HG03558 (cell line): ENCODE results near the gene SLC16A2.

Experiments used
- ATAC-seq: cut with Tn5 transposase; IDR thresholded peaks from one replicate; pipeline ENCODE4 v1.9.1; 2021; ENCODE audit warnings: moderate number of reproducible peaks; ENCODE audit not compliant: unreplicated experiment; ENCODE audit errors: extremely low read depth

Gene SLC16A2

GRCh38 chrX:74421036-74421739 is at the start of gene SLC16A2:
TSS of gene SLC16A2 (plus strand) at chrX:74421493. CDS start at chrX:74421638, 145 bp downstream.
- no peak for ATAC-seq

GRCh38 chrX:74372272-74372671 is 49.0 kb upstream of the SLC16A2 start:
- ATAC-seq: no peak

- no peak for ATAC-seq
Measured at GRCh38 chrX:74377282-74377681, 44.0 kb upstream of the SLC16A2 start.

- ATAC-seq: peak; percentile 45
Measured at GRCh38 chrX:74382613-74383012, 38.7 kb upstream of the SLC16A2 start.

GRCh38 chrX:74383611-74384010 is 37.7 kb upstream of the SLC16A2 start:
- ATAC-seq: no peak

- ATAC-seq: no peak
Measured at GRCh38 chrX:74389016-74389722, 32.1 kb upstream of the SLC16A2 start.

GRCh38 chrX:74395556-74395955 is 25.7 kb upstream of the SLC16A2 start:
- ATAC-seq: no peak

- ATAC-seq: no peak
Measured at GRCh38 chrX:74405973-74406489, 15.3 kb upstream of the SLC16A2 start.

GRCh38 chrX:74408304-74408703 is 13.0 kb upstream of the SLC16A2 start:
- ATAC-seq: peak; percentile 62

- ATAC-seq: no peak
Measured at GRCh38 chrX:74419864-74420195, 1.5 kb upstream of the SLC16A2 start.

- no peak for ATAC-seq
Measured at GRCh38 chrX:74420196-74421035, 877 bp upstream of the SLC16A2 start.

- ATAC-seq: no peak
Measured at GRCh38 chrX:74421740-74422352, 553 bp downstream of the SLC16A2 start.

- ATAC-seq: no peak
Measured at GRCh38 chrX:74422576-74423288, 1.4 kb downstream of the SLC16A2 start.

GRCh38 chrX:74423289-74423998 is 2.2 kb downstream of the SLC16A2 start:
- ATAC-seq: no peak

- ATAC-seq: no peak
Measured at GRCh38 chrX:74426071-74426470, 4.8 kb downstream of the SLC16A2 start.

GRCh38 chrX:74426615-74427014 is 5.3 kb downstream of the SLC16A2 start:
- no peak for ATAC-seq

GRCh38 chrX:74431797-74432196 is 10.5 kb downstream of the SLC16A2 start:
- no peak for ATAC-seq

GRCh38 chrX:74434336-74434735 is 13.0 kb downstream of the SLC16A2 start:
- no peak for ATAC-seq

- no peak for ATAC-seq
Measured at GRCh38 chrX:74437530-74437929, 16.2 kb downstream of the SLC16A2 start.
